SU-DHL-6 (cell line): ENCODE data around the gene ATP13A3.

Experiments used
- H2AFZ ChIP-seq: fragments of 200-600 bp; sonication (generic); 2 replicates; pipeline ENCODE4 v1.6.1; 2014; ENCODE audit warnings: low read depth, mild to moderate bottlenecking, moderate library complexity, mixed read lengths, antibody characterized with exemption, low read length; ENCODE audit not compliant: severe bottlenecking
- H3F3A ChIP-seq: fragments of 200-600 bp; shearing (Covaris generic); 2 replicates; pipeline ENCODE4 v1.6.0; 2016; ENCODE audit warnings: antibody characterized with exemption, mild to moderate bottlenecking; ENCODE audit not compliant: insufficient read depth
- H3K27ac ChIP-seq: fragments of 200-600 bp; sonication (generic); 2 replicates; pipeline ENCODE4 v1.5.1; 2016; ENCODE audit warnings: low read depth, mild to moderate bottlenecking, low read length, moderate library complexity, mixed read lengths
- H3K27me3 ChIP-seq: fragments of 200-600 bp; sonication (generic), shearing (Covaris generic); 2 replicates; pipeline ENCODE4 v1.6.0; 2014; ENCODE audit warnings: mild to moderate bottlenecking, low read length
- H3K36me3 ChIP-seq: fragments of 200-600 bp; sonication (generic); 2 replicates; pipeline ENCODE4 v1.6.1; 2014; ENCODE audit warnings: mild to moderate bottlenecking, low read length, mixed read lengths
- H3K4me2 ChIP-seq: fragments of 300-600, 200-600 bp; shearing (Covaris generic), sonication (generic); 2 replicates; pipeline ENCODE4 v1.6.0; 2014; ENCODE audit warnings: low read length, low read depth, mild to moderate bottlenecking; ENCODE audit not compliant: poor library complexity, severe bottlenecking
- H3K4me3 ChIP-seq: fragments of 200-600 bp; sonication (generic); 2 replicates; pipeline ENCODE4 v1.5.1; 2014; ENCODE audit warnings: antibody characterized with exemption, low read length, mild to moderate bottlenecking, mixed read lengths; ENCODE audit not compliant: insufficient read depth, poor library complexity, severe bottlenecking
- H3K79me2 ChIP-seq: fragments of 200-600 bp; sonication (generic); 2 replicates; pipeline ENCODE4 v1.6.1; 2014; ENCODE audit warnings: mild to moderate bottlenecking, low read length, moderate library complexity; ENCODE audit not compliant: insufficient read depth
- H3K9ac ChIP-seq: fragments of 200-600 bp; sonication (generic); 2 replicates; pipeline ENCODE4 v1.7.0; 2014; ENCODE audit warnings: mild to moderate bottlenecking, low read length
- H3K9me2 ChIP-seq: fragments of 200-600 bp; sonication (generic); replicated peaks from 2 replicates; pipeline ENCODE4 v1.6.1; 2014; ENCODE audit warnings: low read length; ENCODE audit not compliant: insufficient read depth
- H3K9me3 ChIP-seq: fragments of 200-600 bp; sonication (generic); 2 replicates; pipeline ENCODE4 v1.6.1; 2014; ENCODE audit warnings: low read length, mixed read lengths; ENCODE audit not compliant: insufficient read depth
- H4K20me1 ChIP-seq: fragments of 200-600 bp; sonication (generic); 2 replicates; pipeline ENCODE4 v1.6.1; 2014; ENCODE audit warnings: low read depth, mild to moderate bottlenecking, antibody characterized with exemption, low read length, moderate library complexity, mixed read lengths
- CTCF ChIP-seq: fragments of 200-600 bp; sonication (generic); IDR thresholded peaks from one replicate; pipeline ENCODE4 v1.5.1; 2017; ENCODE audit warnings: antibody characterized with exemption, mild to moderate bottlenecking, low read length, moderate library complexity; ENCODE audit not compliant: insufficient read depth, poor library complexity, severe bottlenecking
- EZH2phosphoT487 ChIP-seq: fragments of 200-600 bp; sonication (generic), shearing (Covaris generic); conservative IDR thresholded peaks from 2 replicates; pipeline ENCODE4 v1.6.1; 2018; ENCODE audit warnings: mild to moderate bottlenecking, antibody characterized with exemption, low read length, moderate library complexity, mixed read lengths

The ATP13A3 gene

GRCh38 chr3:194434503-194434902 is 52.3 kb downstream of the ATP13A3 start:
- no peaks in the 10 kb centered on the region for H3K27me3 ChIP-seq
- H3K9me2 ChIP-seq = no peaks in the 10 kb centered on the region
- no peaks in the 10 kb centered on the region for H3F3A ChIP-seq
- no peak for TF ChIP-seq EZH2phosphoT487
- TF ChIP-seq CTCF = no peak
- H3K36me3 ChIP-seq = peaks cover 49% of the 10 kb centered on the region
- no peaks in the 10 kb centered on the region for H3K79me2 ChIP-seq
- H3K9ac ChIP-seq = no peak overlapping the region
- H3K27ac ChIP-seq = no peak overlapping the region
- H4K20me1 ChIP-seq = no peaks in the 10 kb centered on the region
- no peaks in the 10 kb centered on the region for H3K9me3 ChIP-seq
- no peak overlapping the region for H2AFZ ChIP-seq
- no peak overlapping the region for H3K4me3 ChIP-seq
- H3K4me2 ChIP-seq = no peak overlapping the region

GRCh38 chr3:194431554-194431953 is 55.2 kb downstream of the ATP13A3 start:
- H3K36me3 ChIP-seq = peaks cover 53% of the 10 kb centered on the region
- TF ChIP-seq EZH2phosphoT487 = no peak
- no peak for TF ChIP-seq CTCF
- no peak overlapping the region for H3K9ac ChIP-seq
- H3K4me2 ChIP-seq = no peak overlapping the region
- no peak overlapping the region for H2AFZ ChIP-seq
- 0 out of 2 replicates have a peak, but pooled peaks cover 4% of the 10 kb centered on the region for H3F3A ChIP-seq
- no peaks in the 10 kb centered on the region for H3K9me2 ChIP-seq
- H3K27ac ChIP-seq = no peak overlapping the region
- no peaks in the 10 kb centered on the region for H3K9me3 ChIP-seq
- H3K27me3 ChIP-seq = no peaks in the 10 kb centered on the region
- H3K79me2 ChIP-seq = no peaks in the 10 kb centered on the region
- H3K4me3 ChIP-seq = no peak overlapping the region
- H4K20me1 ChIP-seq = no peaks in the 10 kb centered on the region

- H2AFZ ChIP-seq = no peak overlapping the region
- no peak overlapping the region for H3K4me2 ChIP-seq
- TF ChIP-seq EZH2phosphoT487 (no peak), CTCF (no peak)
- no peaks in the 10 kb centered on the region for H3K9me2 ChIP-seq
- no peaks in the 10 kb centered on the region for H3K27me3 ChIP-seq
- H3K4me3 ChIP-seq = no peak overlapping the region
- peaks cover 54% of the 10 kb centered on the region for H3K36me3 ChIP-seq
- 0 out of 2 replicates have a peak, but pooled peaks cover 4% of the 10 kb centered on the region for H3F3A ChIP-seq
- no peak overlapping the region for H3K27ac ChIP-seq
- no peaks in the 10 kb centered on the region for H4K20me1 ChIP-seq
- no peaks in the 10 kb centered on the region for H3K9me3 ChIP-seq
- H3K9ac ChIP-seq = no peak overlapping the region
- H3K79me2 ChIP-seq = no peaks in the 10 kb centered on the region
Measured at GRCh38 chr3:194425399-194425798, 61.4 kb downstream of the ATP13A3 start.

GRCh38 chr3:194424953-194425352 is 61.8 kb downstream of the ATP13A3 start:
- no peaks in the 10 kb centered on the region for H3K27me3 ChIP-seq
- no peaks in the 10 kb centered on the region for H3K9me2 ChIP-seq
- H3K79me2 ChIP-seq = no peaks in the 10 kb centered on the region
- peaks cover 4% of the 10 kb centered on the region; the same call in 1 of the 2 replicates for H3F3A ChIP-seq
- H3K27ac ChIP-seq = no peak overlapping the region
- no peak overlapping the region for H2AFZ ChIP-seq
- H3K9ac ChIP-seq = no peak overlapping the region
- no peak overlapping the region for H3K4me3 ChIP-seq
- TF ChIP-seq CTCF (no peak), EZH2phosphoT487 (no peak)
- no peaks in the 10 kb centered on the region for H3K9me3 ChIP-seq
- H3K36me3 ChIP-seq = peaks cover 51% of the 10 kb centered on the region
- H3K4me2 ChIP-seq = no peak overlapping the region
- H4K20me1 ChIP-seq = no peaks in the 10 kb centered on the region
